Smooth muscle cell of the brain vasculature (primary cell): Measurements from ENCODE around the gene CRACR2A.

ENCODE experiments used
- DNase-seq: peaks from one replicate; pipeline ENCODE4 v3.0.0-alpha.2; 2012; ENCODE audit warnings: low read depth, low spot score

The CRACR2A gene

GRCh38 chr12:3622021-3622821, 130.7 kb downstream of the CRACR2A start:
- DNase-seq = no peak

DNA sequence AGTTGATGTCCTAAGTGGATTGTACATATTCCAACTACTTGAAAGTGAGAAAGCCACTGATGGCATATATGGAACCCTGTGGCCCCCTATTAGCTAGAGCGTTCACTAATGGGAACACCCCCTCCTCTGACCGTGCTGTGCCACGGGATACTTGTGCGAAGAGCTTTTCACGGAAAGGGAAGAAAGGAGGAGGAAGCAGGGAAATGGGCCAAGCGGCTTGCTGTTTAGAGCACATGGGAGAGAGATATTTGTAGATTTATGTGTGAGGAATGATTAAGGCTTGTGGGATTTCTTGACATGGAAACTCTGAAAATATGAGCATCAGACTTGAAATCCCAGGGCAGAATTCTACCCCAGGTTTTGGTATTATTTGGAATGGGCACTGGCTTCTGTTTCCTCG, 132.1 kb downstream of the CRACR2A start:
- no peak for DNase-seq

DNA sequence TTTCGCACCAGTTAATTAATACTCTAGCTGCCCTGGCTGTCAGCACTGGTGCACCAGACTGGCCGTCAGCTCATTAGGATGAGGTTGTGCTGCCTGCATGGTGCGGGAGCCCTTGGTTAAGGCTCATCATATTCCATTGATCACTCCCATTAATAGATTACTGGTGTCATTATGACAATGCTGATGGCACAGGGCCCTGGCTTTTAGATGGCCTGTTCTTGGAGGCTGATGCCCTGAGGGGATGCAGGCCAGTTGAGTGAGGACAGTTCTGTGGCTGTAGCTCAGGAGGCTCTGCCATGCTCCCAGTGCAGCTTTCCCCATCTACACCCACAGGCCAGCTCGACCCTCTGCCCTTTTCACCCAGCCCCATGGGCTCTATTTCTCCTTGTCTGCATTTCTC, 135.3 kb downstream of the CRACR2A start:
- DNase-seq = no peak

- DNase-seq = no peak
Measured at GRCh38 chr12:3615862-3616261, 137.0 kb downstream of the CRACR2A start.

- DNase-seq = no peak
Measured at GRCh38 chr12:3614806-3615466, 138.0 kb downstream of the CRACR2A start.

DNA sequence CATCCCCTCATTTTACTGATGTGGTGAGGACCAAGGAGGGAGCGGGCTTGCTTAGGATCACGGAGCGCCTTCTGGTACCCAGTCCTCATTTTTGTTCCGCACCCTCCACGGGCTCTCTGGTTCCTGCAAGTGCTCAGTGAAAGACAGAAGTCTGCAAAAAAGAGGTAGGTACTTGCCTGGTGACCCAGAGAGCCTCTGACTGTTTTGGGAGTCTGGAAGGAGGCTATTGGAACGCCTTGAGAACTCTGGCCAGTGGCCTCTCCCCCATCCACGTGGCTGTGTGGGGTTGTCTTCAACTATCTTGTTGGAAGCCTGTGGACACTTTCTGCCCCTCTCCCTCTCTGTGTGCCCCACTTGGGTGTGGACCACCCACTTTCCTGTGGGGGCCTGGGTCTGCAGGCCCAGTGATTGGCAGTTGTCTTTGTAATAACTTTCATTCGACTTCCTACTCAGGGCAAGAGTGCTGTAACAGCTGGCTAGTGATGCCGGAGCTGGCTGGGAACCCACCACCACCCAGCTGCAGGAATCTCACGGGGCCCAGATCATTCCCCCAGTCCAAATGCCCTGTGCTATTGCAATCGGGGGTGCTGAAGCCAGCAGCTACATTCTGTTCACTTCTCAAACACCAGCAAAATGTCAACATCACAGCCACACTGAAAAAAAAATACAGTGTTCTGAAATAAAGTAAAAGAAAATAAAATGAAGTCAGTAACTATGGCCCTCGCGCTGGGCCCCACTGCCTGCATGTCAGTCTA, 139.1 kb downstream of the CRACR2A start:
- no peak for DNase-seq

GRCh38 chr12:3611860-3612703, 140.8 kb downstream of the CRACR2A start:
- DNase-seq = no peak

- DNase-seq = no peak
Measured at GRCh38 chr12:3607821-3608220, 145.1 kb downstream of the CRACR2A start.

DNA sequence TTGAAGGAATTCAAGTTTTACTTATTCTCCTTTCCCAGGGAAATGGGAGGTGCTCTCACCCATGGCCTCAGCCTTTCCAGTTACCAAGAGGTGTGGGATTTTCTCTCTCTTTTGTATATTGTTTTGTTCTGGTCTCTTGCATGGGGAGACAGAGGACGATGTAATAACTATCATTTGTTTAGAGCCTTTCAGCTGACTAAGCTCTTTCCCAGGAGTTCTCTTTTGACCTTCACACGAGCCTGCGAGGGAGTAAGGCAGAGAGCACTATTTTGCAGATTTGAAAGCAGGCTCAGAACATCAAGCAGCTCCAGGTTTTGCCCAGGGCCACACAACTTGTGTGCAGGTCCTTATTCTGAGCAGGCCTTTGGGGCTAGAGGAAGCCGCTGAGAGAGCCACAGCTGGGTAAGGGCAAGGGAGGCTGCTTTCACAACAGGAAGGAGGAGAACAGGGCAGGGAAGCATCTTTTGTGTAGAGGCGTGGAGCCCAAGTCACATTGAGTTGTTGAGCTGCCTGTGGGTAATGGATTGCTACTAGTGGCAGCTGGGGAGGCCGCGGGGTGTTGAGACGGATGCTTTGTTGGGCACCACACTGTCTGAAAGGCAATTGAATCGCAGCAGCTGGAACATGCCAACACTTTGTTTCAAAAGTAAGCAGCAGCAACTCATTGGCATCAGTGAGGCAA, 145.7 kb downstream of the CRACR2A start:
- DNase-seq = no peak

DNA sequence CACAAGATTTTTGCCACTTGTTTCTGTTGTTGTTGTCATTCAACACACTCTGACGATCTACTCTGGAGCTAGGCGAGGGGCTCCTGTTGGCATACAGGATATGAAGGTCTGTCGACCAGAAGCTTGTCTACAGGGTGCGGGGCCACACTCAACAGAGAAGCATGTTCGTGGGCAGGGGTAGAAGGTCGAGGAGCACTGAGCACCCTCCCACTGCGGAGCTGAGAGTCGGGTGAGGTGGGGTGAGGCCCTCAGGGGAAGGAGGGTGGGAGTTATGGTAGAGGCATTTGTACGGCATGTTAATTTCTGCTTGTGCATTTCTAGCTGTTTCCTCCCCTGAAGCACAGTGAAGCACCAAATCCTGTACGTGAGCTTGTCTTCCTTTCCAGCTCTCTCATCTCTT, 146.8 kb downstream of the CRACR2A start:
- DNase-seq = no peak

GRCh38 chr12:3605692-3606091, 147.2 kb downstream of the CRACR2A start:
- DNase-seq = no peak

DNA sequence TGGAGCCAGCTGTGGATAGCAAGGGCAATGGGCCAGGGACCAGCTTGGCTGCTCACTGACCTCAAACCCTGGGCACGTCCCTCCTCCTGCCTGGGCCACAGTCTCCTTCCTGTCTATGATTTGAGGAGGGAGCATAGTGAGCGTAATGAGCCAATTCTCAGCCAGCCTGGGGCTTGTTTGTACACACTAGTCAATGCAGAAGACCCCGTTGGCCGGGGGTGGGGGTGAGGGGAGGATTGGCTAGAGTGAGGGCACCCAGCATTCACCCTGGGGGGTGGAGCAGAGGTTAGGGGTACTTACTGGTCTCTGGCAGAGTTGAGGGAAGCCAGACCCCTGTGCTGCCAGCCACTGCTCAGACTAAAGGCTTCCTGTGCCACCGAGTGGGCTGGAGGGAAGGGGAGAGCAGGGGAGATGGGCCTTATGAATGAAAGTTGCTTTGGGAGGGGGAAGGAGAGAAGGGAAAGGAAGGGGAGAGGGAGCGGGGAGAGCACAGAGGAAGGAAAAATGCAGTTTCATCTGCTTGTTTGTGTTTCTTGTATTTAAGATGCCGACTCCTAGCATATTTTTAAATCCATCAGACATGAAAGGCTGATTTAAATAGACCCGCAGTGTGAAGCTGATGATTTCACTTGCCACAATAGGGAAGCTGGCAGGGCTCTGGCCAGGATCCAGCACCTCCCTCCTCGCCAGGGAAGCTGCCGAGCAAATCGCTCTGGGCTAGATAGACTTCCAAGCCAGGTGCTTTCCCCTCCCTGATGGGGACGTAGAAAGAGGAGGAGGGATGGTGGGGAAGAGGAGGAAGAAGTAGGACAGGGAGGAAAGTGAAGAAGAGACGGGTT, 147.9 kb downstream of the CRACR2A start:
- DNase-seq = no peak

GRCh38 chr12:3604286-3604685, 148.6 kb downstream of the CRACR2A start:
- DNase-seq = no peak

DNA sequence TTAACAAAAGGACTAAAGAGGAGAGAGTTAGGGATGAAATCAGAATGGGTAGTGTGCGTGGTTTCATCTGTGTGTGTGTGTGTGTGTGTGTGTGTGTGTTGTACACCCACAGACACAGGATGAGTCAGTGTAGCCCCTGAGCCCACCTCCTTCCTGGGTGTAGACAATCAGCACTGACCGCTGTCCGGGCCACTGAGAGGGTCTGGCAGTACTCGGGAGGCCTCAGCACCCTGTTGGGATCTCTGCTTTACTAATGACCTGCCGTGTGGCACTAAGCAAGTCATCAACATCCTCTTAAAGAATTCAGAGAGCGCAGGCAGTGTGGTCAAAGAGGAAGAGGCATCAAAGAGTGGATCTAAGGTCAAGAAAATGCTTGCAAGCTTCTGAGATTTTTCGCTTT, 149.3 kb downstream of the CRACR2A start:
- no peak for DNase-seq

DNA sequence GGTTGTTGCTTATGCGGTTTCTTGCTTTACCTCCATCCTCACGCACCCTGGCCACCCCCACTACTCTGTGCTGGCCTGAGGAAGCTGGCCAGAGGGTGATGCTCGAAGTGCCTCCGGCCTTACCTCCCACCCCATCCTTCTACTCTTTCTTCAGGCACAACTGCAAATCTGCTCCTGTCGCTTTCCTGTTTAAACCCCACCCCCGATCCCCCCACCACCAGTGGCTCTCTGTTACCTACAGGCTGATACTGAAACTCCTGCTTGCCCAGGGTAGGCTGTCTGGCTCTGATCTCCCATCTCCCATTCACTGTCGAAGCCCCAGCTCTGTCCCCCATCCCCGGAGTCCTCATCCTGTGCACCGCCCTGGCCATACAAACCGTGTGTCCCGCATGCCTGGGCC, 150.4 kb downstream of the CRACR2A start:
- no peak for DNase-seq

- no peak for DNase-seq
Measured at GRCh38 chr12:3601461-3602150, 151.3 kb downstream of the CRACR2A start.

DNA sequence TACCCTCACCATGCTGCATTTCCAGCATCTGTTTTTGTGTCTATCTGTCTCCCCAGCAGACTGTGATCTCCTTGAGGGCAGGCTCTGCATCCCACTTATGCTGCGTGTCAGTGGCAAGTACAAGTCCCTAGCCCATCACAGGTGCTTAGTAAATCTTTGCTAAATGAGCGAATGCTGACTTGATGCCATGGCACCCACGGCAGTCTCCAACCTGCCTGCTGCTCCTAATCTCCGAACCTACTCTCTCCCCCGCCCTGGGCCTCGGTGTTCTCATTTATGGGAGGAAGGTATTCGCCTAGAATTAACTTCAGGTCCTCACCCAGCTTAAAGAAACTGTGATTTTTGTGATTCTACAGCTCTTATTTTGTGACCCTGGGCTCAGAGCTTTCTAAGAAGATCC, 152.0 kb downstream of the CRACR2A start:
- no peak for DNase-seq

- no peak for DNase-seq
Measured at GRCh38 chr12:3600039-3600720, 152.7 kb downstream of the CRACR2A start.
